NT2/D1 (cell line): ENCODE data around the gene C9orf43.

ENCODE experiments used
- DNase-seq: peaks from one replicate; pipeline ENCODE4 v3.0.0-alpha.2; 2011; ENCODE audit warnings: low read depth, low spot score
- H3K27me3 ChIP-seq: 2 replicates; pipeline ENCODE4 v1.6.0; 2011; ENCODE audit warnings: mild to moderate bottlenecking; ENCODE audit not compliant: insufficient read length, insufficient read depth
- H3K36me3 ChIP-seq: 2 replicates; pipeline ENCODE4 v1.6.1; 2011; ENCODE audit warnings: mild to moderate bottlenecking, low read length, mixed read lengths; ENCODE audit not compliant: insufficient read depth, insufficient read length
- H3K4me1 ChIP-seq: 2 replicates; pipeline ENCODE4 v1.5.1; 2011; ENCODE audit not compliant: insufficient read depth, insufficient read length
- H3K4me3 ChIP-seq: 2 replicates; pipeline ENCODE4 v1.5.1; 2011; ENCODE audit warnings: low read depth; ENCODE audit not compliant: insufficient read length
- H3K9ac ChIP-seq: 2 replicates; pipeline ENCODE4 v1.6.0; 2011; ENCODE audit warnings: low read depth; ENCODE audit not compliant: insufficient read length
- H3K9me3 ChIP-seq: 2 replicates; pipeline ENCODE4 v1.5.1; 2011; ENCODE audit warnings: mild to moderate bottlenecking, low read length; ENCODE audit not compliant: insufficient read depth
- SUZ12 ChIP-seq: IDR thresholded peaks from 2 replicates; pipeline ENCODE4 v1.6.1; 2011; ENCODE audit not compliant: insufficient read length, insufficient read depth; ENCODE audit errors: extremely low read depth
- YY1 ChIP-seq: IDR thresholded peaks from 2 replicates; pipeline ENCODE4 v1.6.1; 2011; ENCODE audit not compliant: insufficient read length, insufficient read depth
- ZNF274 ChIP-seq: IDR thresholded peaks from 2 replicates; pipeline ENCODE4 v1.6.1; 2011; ENCODE audit warnings: mild to moderate bottlenecking, low read depth, low read length

Gene C9orf43

DNA sequence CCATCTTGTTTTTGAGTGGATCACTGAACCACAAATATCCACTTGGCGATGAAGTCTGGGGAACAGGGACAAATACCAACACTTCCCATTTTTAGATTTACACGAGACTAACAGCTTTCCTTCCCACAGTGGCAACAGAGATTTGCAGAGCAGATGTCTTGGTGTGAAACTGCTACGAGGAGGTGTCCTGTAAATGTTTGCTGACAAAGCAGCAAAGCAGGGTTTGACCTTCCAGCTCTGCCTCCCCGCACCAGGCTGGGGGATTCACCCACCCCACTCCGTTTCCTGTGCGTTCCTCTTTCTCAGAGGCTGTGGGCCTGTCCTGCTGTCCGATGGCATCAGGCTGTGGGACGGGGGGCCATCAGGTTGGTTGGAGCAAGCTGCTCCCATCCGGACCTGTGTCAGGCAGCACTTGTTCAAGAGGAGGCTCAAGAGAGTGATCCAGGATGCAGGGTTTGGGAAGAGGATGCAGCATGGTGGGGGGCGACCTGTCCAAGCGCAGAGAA lies 52.3 kb downstream of the C9orf43 start:
- H3K9ac ChIP-seq, result no peak overlapping the region
- no peaks in the 10 kb centered on the region for H3K36me3 ChIP-seq
- peaks cover 41% of the 10 kb centered on the region for H3K27me3 ChIP-seq
- no peak for DNase-seq
- H3K4me1 ChIP-seq, result peaks cover 5% of the 10 kb centered on the region
- no peak for TF ChIP-seq ZNF274
- no peak for TF ChIP-seq YY1
- TF ChIP-seq SUZ12, result no peak
- H3K4me3 ChIP-seq, result peak overlapping the region; percentile 44
- H3K9me3 ChIP-seq, result no peaks in the 10 kb centered on the region

DNA sequence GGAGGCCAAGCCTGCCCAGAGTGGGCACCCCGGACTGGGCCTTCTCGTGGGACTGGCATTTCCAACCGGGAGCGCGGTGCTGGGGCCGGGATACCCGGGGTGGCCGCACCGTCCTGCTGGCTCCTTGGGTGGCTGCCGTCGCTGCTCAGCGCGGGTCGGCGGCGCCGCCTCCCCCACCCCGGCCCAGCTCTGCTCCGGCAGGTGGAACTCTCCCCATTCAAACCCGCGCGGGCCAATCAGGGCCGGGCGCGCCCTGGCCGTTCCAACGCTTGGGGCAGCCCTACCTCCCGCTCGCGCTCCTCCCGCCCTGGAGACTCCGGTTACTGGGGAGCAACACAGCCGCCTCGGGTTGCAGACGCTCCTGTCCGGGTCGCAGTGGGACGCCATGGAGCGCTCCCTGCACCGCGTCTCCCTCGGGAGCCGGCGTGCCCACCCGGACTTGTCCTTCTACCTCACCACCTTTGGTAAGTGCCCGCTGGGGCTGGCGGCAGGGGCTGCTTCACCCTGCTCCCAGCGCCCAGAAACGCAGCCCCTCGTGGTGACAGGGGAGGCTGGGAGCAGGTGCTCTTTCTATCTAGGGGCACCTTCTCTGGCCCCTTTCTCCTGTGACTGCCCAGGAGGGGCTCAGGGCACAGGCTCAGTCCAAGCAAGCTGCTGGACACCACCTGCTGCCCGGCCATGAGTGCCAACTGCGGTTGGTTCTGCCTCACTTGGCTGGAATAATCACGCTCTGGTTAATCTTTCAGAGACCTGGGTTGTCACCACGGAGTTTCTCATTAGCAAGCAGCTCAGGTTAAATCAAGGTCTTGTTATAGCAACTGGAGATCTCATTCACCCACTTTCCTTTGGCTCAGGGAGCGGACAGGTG lies 53.1 kb downstream of the C9orf43 start, which contains the start of gene RGS3:
Gene RGS3 (plus strand): TSS at position 310 of the 868 bp plus-strand sequence. CDS start 76 bp downstream, at position 386.
- peak; percentile 48 for DNase-seq
- TF ChIP-seq YY1, result no peak
- TF ChIP-seq ZNF274, result no peak
- TF ChIP-seq SUZ12, result no peak
- H3K4me3 ChIP-seq, result peak within 1 kb of the TSS; percentile 44
- H3K9me3 ChIP-seq, result no peaks in the 10 kb centered on the region
- peaks cover 5% of the 10 kb centered on the region for H3K4me1 ChIP-seq
- H3K27me3 ChIP-seq, result peaks cover 41% of the 10 kb centered on the region
- H3K36me3 ChIP-seq, result no peaks in the 10 kb centered on the region
- H3K9ac ChIP-seq, result peak within 1 kb of the TSS; percentile 73

DNA sequence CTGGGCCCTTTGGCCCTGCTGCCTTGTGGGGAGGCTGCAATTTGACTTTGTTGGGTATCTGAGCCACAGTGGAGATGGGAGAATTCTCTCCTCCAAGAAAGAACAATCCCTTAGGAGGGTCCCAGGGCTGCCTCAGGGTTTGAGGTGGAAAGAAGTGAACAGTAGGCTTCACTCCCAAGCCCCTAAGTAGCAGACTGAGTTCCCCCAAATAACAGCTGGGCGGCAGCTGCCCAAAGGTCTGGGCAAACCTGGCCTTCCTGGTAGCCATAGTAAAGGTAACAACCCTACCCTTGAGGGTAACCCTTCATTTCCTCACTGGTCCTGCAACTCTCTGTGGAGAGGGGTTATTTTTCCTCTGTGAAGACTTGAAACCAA lies 53.7 kb downstream of the C9orf43 start:
- Histone ChIP-seq H3K36me3 (no peaks in the 10 kb centered on the region), H3K9me3 (no peaks in the 10 kb centered on the region), H3K4me3 (no peak overlapping the region), H3K4me1 (peaks cover 5% of the 10 kb centered on the region), H3K9ac (no peak overlapping the region), H3K27me3 (peaks cover 41% of the 10 kb centered on the region)
- no peak for TF ChIP-seq SUZ12
- TF ChIP-seq YY1, result no peak
- TF ChIP-seq ZNF274, result no peak
- no peak for DNase-seq

DNA sequence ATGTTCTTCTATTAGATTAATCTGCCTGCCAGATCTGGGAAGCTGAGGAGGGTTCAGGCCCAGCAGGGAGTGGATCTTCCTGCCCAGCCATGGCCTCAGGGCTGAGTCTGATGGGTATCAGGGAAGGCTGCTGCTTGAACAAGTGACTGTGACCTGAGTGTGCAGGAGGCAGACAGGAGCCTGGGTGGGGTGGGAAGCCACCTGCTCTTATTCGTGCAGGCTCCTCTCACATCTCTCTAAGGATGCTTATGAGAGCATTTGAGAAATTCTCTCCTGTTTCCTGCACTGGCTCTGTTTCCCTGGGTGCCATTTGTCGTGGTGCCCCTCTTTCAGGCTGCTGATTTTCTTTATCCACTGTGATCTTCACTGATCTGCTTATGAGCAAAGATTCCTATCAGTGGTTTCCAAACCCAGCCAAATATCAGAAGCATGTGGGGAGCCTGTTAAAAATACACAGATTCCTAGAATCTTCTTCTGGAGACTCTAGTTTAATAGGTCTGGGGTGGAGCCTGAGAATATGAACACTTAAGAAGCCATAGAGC lies 55.1 kb downstream of the C9orf43 start:
- H3K27me3 ChIP-seq, result peaks cover 41% of the 10 kb centered on the region
- no peak overlapping the region for H3K4me3 ChIP-seq
- peaks cover 5% of the 10 kb centered on the region for H3K4me1 ChIP-seq
- DNase-seq, result no peak
- TF ChIP-seq SUZ12 (no peak), YY1 (no peak), ZNF274 (no peak)
- no peak overlapping the region for H3K9ac ChIP-seq
- no peaks in the 10 kb centered on the region for H3K9me3 ChIP-seq
- H3K36me3 ChIP-seq, result no peaks in the 10 kb centered on the region

DNA sequence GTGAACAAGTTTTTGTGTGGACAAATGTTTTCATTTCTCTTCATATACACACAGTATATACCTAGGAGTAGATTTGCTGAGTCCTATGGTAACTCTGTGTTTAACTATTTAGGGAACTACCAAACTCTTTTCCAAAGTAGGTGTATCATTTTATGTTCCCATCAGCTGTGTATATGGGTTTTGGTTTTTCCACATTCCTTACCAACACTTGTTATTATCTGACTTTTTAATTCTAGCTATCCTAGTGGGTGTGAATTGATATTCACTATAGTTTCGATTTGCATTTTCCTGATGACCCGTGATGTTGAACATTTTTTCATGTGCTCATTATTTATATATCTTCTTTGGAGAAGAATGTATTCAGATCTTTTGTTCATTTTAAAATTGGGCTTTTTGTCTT lies 56.6 kb downstream of the C9orf43 start:
- Histone ChIP-seq H3K9me3 (no peaks in the 10 kb centered on the region), H3K27me3 (peaks cover 30% of the 10 kb centered on the region), H3K4me1 (peaks cover 5% of the 10 kb centered on the region), H3K4me3 (no peak overlapping the region), H3K9ac (no peak overlapping the region), H3K36me3 (no peaks in the 10 kb centered on the region)
- TF ChIP-seq SUZ12 (no peak), YY1 (no peak), ZNF274 (no peak)
- DNase-seq, result no peak

DNA sequence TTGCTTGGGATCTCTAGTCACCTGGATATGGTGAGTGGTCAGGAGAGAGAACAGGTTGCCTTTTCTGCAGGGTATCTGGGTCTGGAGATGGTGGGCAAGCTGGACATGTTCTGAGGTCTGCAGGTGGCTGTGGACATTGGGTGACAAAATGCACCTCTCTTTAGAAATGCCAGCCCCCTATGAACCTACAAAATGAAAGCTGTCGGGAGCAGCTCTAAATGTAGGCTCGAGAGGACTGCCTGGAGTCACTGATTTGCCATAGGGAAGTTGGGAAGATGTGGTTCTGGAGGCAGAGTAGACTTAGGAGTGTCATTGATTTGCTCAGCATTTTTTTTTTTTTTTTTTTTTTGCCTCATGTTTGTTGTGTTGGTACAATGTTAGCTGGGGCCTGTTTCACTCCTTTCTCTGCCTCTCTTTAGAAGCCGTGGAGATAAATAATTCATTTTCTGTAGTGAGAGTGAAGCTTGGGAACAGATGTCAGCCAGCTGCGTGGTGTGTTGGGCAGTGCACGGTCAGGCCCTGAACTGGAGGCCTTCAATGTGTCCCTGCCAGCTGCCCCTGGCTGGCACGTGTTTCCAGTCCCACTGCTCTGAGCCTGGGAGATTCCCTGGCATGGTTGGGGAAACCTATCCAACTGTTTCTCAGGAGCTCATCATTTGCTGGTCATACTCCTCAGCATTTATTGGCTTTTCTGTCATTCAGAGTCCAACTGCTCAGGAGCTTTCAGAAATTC lies 58.3 kb downstream of the C9orf43 start:
- Histone ChIP-seq H3K4me3 (no peak overlapping the region), H3K27me3 (peaks cover 13% of the 10 kb centered on the region), H3K4me1 (no peaks in the 10 kb centered on the region), H3K36me3 (no peaks in the 10 kb centered on the region), H3K9ac (no peak overlapping the region), H3K9me3 (no peaks in the 10 kb centered on the region)
- DNase-seq, result no peak
- TF ChIP-seq YY1 (no peak), ZNF274 (no peak), SUZ12 (no peak)
